ENCODE data around the gene PHLDA1.
A peak's percentile ranks its signal among the peaks of the same experiment; 100 is the strongest.

GRCh38 chr12:76040461-76040860, 8.9 kb upstream of the PHLDA1 start:
- TF ChIP-seq TAF1 (IDR thresholded peaks at IDR 0.05; ENCODE audit: low read depth, low read length) (no peak), POLR2AphosphoS5 (IDR thresholded peaks at IDR 0.05; ENCODE audit: low read depth, low read length) (peak; percentile 19; the same call in 1 of the 2 replicates)
